Measurements from ENCODE around the gene CNOT6. TPM values are rescaled to one million over a fixed set of nuclear protein-coding genes. Genes with fewer than 3 reads are reported as not detected.
"Not testable (repeated sequence)": the region's sequence is repeated elsewhere in the genome, so short reads cannot be mapped to it uniquely, and the experiment has no call there.

CNOT6 gene
- total RNA-seq (2021; fragmentation: NEBNext Ultra II Directional; extraction: Animal tissue kit (Norgen Biotek cat#: 25700)), result 10 to 100 TPM; 17.0 to 20.8 (median 17.6) TPM
- long read RNA-seq, partial matches to known transcripts, result 0 of 2 reads
- long read RNA-seq, other reads (novel, unspliced or antisense), result 2 of 2 reads

DNA sequence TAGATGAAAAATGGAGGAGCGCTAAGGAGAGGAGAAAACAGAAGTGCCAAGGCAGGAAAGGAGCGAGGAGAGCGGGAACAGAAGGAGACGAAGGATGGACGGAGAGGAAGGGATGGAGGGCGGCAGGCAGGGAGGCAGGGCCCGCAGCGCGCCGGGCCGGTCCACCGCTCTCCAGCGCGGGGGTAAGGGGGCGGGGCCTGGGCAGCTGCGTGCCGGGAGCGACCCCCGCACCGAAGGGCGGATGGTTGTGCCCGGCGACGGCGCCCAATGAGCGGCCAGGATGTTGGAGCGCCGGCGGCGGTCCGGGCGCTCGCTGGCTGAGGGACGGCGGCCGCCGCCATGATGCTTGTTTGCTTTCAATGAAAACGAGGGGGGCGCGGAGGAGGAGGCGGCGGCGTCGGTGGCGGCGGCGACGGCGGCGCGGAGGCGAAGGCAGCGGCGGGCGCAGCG lies at the start of gene CNOT6:
TSS of gene CNOT6 (plus strand) at position 320 of the 450 bp plus-strand sequence. CDS start 34,898 bp downstream, outside the sequence.
- Mint-ChIP-seq H3K27me3 (ENCODE audit: insufficient read depth) (no peaks in the 10 kb centered on the region; the same call in 1 of the 2 replicates), H3K9me3 (no peaks in the 10 kb centered on the region), H3K4me3 (peak within 1 kb of the TSS; percentile 89), H3K4me1 (ENCODE audit: low read depth) (peaks cover 36% of the 10 kb centered on the region), H3K27ac (peak within 1 kb of the TSS; percentile 87), H3K36me3 (ENCODE audit: low read depth) (peaks cover 16% of the 10 kb centered on the region)
- TF ChIP-seq, protein P1, sequence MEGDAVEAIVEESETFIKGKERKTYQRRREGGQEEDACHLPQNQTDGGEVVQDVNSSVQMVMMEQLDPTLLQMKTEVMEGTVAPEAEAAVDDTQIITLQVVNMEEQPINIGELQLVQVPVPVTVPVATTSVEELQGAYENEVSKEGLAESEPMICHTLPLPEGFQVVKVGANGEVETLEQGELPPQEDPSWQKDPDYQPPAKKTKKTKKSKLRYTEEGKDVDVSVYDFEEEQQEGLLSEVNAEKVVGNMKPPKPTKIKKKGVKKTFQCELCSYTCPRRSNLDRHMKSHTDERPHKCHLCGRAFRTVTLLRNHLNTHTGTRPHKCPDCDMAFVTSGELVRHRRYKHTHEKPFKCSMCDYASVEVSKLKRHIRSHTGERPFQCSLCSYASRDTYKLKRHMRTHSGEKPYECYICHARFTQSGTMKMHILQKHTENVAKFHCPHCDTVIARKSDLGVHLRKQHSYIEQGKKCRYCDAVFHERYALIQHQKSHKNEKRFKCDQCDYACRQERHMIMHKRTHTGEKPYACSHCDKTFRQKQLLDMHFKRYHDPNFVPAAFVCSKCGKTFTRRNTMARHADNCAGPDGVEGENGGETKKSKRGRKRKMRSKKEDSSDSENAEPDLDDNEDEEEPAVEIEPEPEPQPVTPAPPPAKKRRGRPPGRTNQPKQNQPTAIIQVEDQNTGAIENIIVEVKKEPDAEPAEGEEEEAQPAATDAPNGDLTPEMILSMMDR (IDR thresholded peaks at IDR 0.05), result no peak
- DNase-seq, result peak; percentile 92

DNA sequence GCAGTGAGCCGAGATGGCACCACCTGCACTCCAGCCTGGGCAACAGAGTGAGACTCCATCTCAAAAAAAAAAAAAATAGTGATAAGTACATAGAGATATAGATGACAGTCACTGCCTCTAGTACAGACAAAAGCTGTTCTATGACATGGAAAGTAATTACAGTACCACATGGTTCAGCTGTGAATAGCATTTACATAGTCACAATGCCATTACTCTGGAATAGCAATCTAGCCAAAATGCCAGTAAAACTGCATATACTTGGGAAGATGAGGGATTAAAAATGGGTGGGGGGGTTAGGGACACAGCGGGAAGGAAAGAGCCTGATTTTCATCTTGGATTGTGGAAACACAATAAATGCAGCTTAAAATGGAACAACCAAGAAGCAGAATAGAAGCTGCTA lies 39.4 kb upstream of the CNOT6 start:
- DNase-seq, result no peak
- peaks cover 28% of the 10 kb centered on the region for H3K9me3 Mint-ChIP-seq
- H3K4me3 Mint-ChIP-seq, result no peak overlapping the region
- H3K27ac Mint-ChIP-seq, result no peak overlapping the region
- TF ChIP-seq, protein P1 (IDR thresholded peaks at IDR 0.05), result no peak
- peaks cover 2% of the 10 kb centered on the region for H3K27me3 Mint-ChIP-seq (ENCODE audit: insufficient read depth)
- H3K36me3 Mint-ChIP-seq (ENCODE audit: low read depth), result no peaks in the 10 kb centered on the region
- H3K4me1 Mint-ChIP-seq (ENCODE audit: low read depth), result no peaks in the 10 kb centered on the region

DNA sequence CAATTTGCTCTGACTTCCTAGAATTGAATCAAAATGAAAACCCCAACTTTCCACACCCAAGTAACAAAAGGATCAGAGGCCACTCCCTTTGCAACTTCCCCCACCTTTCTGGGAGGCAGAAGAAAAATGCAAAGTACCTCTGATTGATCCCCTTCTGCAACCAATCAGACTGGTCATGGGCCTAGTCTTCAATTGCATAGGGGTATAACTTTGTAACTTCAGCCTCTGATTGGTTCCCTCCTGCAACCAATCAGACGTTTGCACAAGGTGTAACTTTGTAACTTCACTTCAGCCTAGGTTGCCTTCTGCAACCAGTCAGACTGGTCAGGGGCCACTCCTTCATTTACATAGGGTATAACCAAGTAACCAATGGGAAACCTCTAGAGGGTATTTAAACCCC lies 38.3 kb upstream of the CNOT6 start:
- Mint-ChIP-seq H3K36me3 (ENCODE audit: low read depth) (no peaks in the 10 kb centered on the region), H3K4me1 (ENCODE audit: low read depth) (no peaks in the 10 kb centered on the region), H3K27ac (no peak overlapping the region), H3K9me3 (peaks cover 36% of the 10 kb centered on the region), H3K4me3 (no peak overlapping the region), H3K27me3 (ENCODE audit: insufficient read depth) (peaks cover 3% of the 10 kb centered on the region)
- DNase-seq, result no peak
- TF ChIP-seq, protein P1 (IDR thresholded peaks at IDR 0.05), result no peak

DNA sequence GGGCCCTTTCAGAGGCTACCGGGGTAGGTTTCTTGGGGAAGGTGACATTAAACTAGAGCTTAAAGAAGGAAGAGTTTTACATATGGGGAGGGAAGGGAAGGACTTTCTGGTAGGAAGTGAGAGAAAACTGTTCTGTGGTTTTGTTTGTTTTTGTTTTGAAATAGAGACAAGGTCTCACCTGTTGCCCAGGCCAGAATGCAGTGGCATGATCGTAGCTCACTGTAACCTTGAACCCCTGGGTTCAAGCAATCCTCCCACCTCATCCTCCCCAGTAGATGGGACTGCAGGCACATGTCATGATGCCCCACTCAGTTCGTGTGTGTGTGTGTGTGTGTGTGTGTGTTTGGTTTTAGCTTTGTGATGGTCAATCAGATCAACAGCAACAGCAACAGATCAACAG lies 37.4 kb upstream of the CNOT6 start:
- no peak overlapping the region for H3K27ac Mint-ChIP-seq
- H3K27me3 Mint-ChIP-seq (ENCODE audit: insufficient read depth), result peaks cover 6% of the 10 kb centered on the region
- H3K9me3 Mint-ChIP-seq, result peaks cover 29% of the 10 kb centered on the region
- H3K36me3 Mint-ChIP-seq (ENCODE audit: low read depth), result no peaks in the 10 kb centered on the region
- TF ChIP-seq, protein P1 (IDR thresholded peaks at IDR 0.05), result no peak
- H3K4me3 Mint-ChIP-seq, result no peak overlapping the region
- DNase-seq, result no peak
- no peaks in the 10 kb centered on the region for H3K4me1 Mint-ChIP-seq (ENCODE audit: low read depth)

DNA sequence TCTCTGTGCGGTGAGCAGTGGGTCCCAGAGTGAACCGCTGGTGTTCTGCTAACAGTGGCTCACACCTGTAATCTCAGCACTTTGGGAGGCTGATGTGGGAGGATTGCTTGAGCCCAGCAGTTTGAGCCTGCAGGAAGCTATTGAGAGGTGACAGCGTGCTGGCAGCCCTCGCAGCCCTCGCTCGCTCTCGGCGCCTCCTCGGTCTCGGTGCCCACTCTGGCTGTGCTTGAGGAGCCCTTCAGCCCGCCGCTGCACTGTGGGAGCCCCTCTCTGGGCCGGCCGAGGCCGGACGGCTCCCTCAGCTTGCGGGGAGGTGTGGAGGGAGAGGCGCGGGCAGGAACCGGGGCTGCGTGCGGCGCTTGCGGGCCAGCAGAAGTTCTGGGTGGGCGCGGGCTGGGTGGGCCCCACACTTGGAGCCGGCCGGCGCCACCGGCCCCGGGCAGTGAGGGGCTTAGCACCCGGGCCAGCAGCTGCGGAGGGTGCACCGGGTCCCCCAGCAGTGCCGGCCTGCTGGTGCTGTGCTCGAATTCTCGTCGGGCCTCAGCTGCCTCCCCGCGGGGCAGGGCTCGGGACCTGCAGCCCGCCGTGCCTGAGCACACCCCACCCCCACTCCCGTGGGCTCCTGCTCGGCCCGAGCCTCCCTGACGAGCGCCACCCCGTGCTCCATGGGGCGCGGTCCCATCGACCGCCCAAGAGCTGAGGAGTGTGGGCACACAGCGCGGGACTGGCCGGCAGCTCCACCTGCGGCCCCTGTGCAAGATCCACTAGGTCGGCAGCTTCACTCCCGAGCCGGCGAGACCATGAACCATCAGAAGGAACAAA lies 35.1 kb upstream of the CNOT6 start:
- DNase-seq; H3K36me3 Mint-ChIP-seq (ENCODE audit: low read depth); H3K27me3 Mint-ChIP-seq (ENCODE audit: insufficient read depth); H3K4me1 Mint-ChIP-seq (ENCODE audit: low read depth); H3K4me3 Mint-ChIP-seq; H3K27ac Mint-ChIP-seq: not testable (repeated sequence)
- peaks cover 30% of the 10 kb centered on the region for H3K9me3 Mint-ChIP-seq

DNA sequence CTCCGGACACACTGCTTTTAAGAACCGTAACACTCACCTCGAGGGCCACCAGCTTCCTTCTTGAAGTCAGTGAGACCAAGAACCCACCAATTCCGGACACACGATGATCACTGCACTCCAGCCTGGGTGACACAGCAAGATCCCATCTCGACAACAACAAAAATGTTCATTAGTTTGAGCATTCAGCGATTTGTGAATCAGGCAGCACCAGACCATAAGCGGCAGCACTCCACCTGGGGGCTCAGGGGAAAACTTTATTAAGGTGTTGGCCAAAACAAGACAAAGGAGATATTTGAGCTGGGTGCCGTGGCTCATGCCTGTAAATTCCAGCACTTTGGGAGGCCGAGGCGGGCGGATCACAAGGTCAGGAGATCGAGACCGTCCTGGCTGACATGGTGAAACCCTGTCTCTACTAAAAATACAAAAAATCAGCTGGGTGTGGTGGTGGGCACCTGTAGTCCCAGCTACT lies 34.5 kb upstream of the CNOT6 start:
- not testable (repeated sequence) for H3K27ac Mint-ChIP-seq; DNase-seq; H3K4me3 Mint-ChIP-seq; H3K36me3 Mint-ChIP-seq (ENCODE audit: low read depth); H3K27me3 Mint-ChIP-seq (ENCODE audit: insufficient read depth); H3K4me1 Mint-ChIP-seq (ENCODE audit: low read depth)
- H3K9me3 Mint-ChIP-seq, result peaks cover 24% of the 10 kb centered on the region

Measured in HFFc6 (cell line).